Gastroesophageal sphincter (tissue), 3 donors: ENCODE data around the gene AP1S1.

Experiments used
- CTCF ChIP-seq, 4 experiments: fragments of 200-600 bp in 2 of 4; fragments of 450-650 bp in 2 of 4; sonication (generic) in 1 of 4; IDR thresholded peaks; one replicate each; pipeline ENCODE4 v1.5.1; 2017 to 2019; ENCODE audit warnings: antibody characterized with exemption in 4 of 4, mild to moderate bottlenecking in 2 of 4, moderate library complexity in 2 of 4
- EP300 ChIP-seq: sonication (generic); formaldehyde crosslinking; IDR thresholded peaks from one replicate; pipeline ENCODE4 v1.6.1; 2017; ENCODE audit warnings: antibody characterized with exemption, mild to moderate bottlenecking
- POLR2A ChIP-seq, 2 donors: fragments of 450-650 bp; IDR thresholded peaks; one replicate each; pipeline ENCODE4 v1.6.1; 2017; ENCODE audit warnings: antibody characterized with exemption in 2 of 2, mild to moderate bottlenecking in 2 of 2, moderate library complexity in 1 of 2
- POLR2AphosphoS5 ChIP-seq: sonication (generic); formaldehyde crosslinking; IDR thresholded peaks from one replicate; pipeline ENCODE4 v1.6.1; 2017; ENCODE audit warnings: antibody characterized with exemption

GRCh38 chr7:101207459-101207858 lies 53.2 kb downstream of the AP1S1 start:
- TF ChIP-seq POLR2A (IDR thresholded peaks at IDR 0.05): no peak
- no peak for TF ChIP-seq CTCF (IDR thresholded peaks at IDR 0.05)
- TF ChIP-seq EP300: no peak
- TF ChIP-seq POLR2AphosphoS5: no peak
